ENCODE measurements around the gene PATL2.

GRCh38 chr15:44661576-44661975 lies 49.5 kb downstream of the PATL2 start:
- TF ChIP-seq GABPA (IDR thresholded peaks at IDR 0.05; ENCODE audit: low read depth) (no peak), CTCF (IDR thresholded peaks at IDR 0.05; ENCODE audit: insufficient read depth, low read length) (no peak), REST (IDR thresholded peaks at IDR 0.05; ENCODE audit: insufficient replicate concordance, low read depth) (no peak)
